ENCODE data around the gene CD274. TPM values are rescaled to one million over a fixed set of nuclear protein-coding genes. Genes with fewer than 3 reads are reported as not detected.
A peak's percentile ranks its signal among the peaks of the same experiment; 100 is the strongest.

CD274 gene
- total RNA-seq, 1 experiment from 2014 or later: 2.5 TPM

DNA sequence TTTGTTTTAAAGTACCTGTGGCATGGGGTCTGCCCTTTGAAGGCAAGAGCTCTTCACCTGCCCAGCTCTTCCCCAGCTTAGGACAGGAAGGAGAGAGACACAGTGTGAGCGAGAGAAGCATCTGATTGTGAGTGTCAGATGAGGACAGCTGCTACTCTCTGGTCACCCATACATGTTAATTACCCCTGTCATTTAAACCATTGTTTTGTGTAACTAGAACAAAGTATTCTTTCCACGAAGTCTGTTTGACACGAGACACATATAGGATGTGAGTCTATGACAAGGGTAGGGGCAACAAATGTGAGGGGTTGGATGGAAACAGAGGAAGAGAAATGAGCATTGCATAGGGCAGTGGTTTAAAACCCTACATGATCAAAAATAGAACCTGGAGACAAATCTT, 3.0 kb upstream of the CD274 start:
- POLR2A ChIA-PET: no interaction called here
- H3K27ac ChIP-seq (ENCODE audit: low read depth, low read length): no peak overlapping the region
- TF ChIP-seq EGR1 (IDR thresholded peaks at IDR 0.05; ENCODE audit: low read depth) (no peak), POLR2A (IDR thresholded peaks at IDR 0.05; ENCODE audit: borderline replicate concordance, extremely low read depth, insufficient read depth, insufficient read length) (no peak), POLR2AphosphoS5 (IDR thresholded peaks at IDR 0.05; ENCODE audit: low read depth, low read length) (no peak), EZH2 (IDR thresholded peaks at IDR 0.05) (no peak), EZH2phosphoT487 (IDR thresholded peaks at IDR 0.05; ENCODE audit: borderline replicate concordance) (no peak), YY1 (IDR thresholded peaks at IDR 0.05; ENCODE audit: extremely low read depth, insufficient replicate concordance, low read depth, low read length) (no peak), SP1 (IDR thresholded peaks at IDR 0.05; ENCODE audit: low read depth) (no peak)
- TF ChIP-seq, protein P1, sequence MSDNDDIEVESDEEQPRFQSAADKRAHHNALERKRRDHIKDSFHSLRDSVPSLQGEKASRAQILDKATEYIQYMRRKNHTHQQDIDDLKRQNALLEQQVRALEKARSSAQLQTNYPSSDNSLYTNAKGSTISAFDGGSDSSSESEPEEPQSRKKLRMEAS (IDR thresholded peaks at IDR 0.05): no peak
- RAD21 ChIA-PET (ENCODE audit: low non-redundant PET in 1 of 2, low total read pairs in 2 of 2, uncharacterized antibody in 2 of 2, unreplicated experiment in 2 of 2): no interaction called here
- CTCF ChIA-PET: no interaction called here
- H3K9me2 ChIP-seq (ENCODE audit: insufficient read depth): no peaks in the 10 kb centered on the region
- no peak for ATAC-seq
- H2AFZ ChIP-seq (ENCODE audit: low read depth, low read length, poor library complexity, severe bottlenecking): no peak overlapping the region
- no peaks in the 10 kb centered on the region for H3K79me2 ChIP-seq (ENCODE audit: insufficient read depth, low read length)
- H3K27me3 ChIP-seq (ENCODE audit: insufficient read depth, low read length): no peaks in the 10 kb centered on the region
- no peak overlapping the region for H3K4me3 ChIP-seq (replicated peaks in 1 of 2; ENCODE audit: low read depth in 1 of 2, low read length in 2 of 2)
- H3K4me1 ChIP-seq (ENCODE audit: control insufficient read depth in 1 of 2, insufficient read depth in 2 of 2, low read length in 2 of 2): peaks cover 7 to 30% of the 10 kb centered on the region in 2 experiments
- no peak for DNase-seq (ENCODE audit: low read depth, low spot score)
- no peak overlapping the region for H3K9ac ChIP-seq (ENCODE audit: low read length)
- BruUV-seq (replicated peaks): no TSS peak
- peak overlapping the region; percentile 40 for H3K4me2 ChIP-seq (ENCODE audit: low read length)
- intact Hi-C loops (cut with micrococcal nuclease): loop anchor here (10.0 kb wide), 1 partner anchor 843 kb away; no protein-coding TSS in a partner anchor
- no peaks in the 10 kb centered on the region for H4K20me1 ChIP-seq (ENCODE audit: insufficient read depth)
- no peaks in the 10 kb centered on the region for H3K36me3 ChIP-seq (ENCODE audit: control insufficient read depth in 1 of 2, insufficient read depth in 2 of 2, low read length in 2 of 2)
- H3K9me3 ChIP-seq (ENCODE audit: control insufficient read depth in 1 of 2, insufficient read depth in 1 of 2, low read depth in 1 of 2, low read length in 2 of 2): no peaks in the 10 kb centered on the region

DNA sequence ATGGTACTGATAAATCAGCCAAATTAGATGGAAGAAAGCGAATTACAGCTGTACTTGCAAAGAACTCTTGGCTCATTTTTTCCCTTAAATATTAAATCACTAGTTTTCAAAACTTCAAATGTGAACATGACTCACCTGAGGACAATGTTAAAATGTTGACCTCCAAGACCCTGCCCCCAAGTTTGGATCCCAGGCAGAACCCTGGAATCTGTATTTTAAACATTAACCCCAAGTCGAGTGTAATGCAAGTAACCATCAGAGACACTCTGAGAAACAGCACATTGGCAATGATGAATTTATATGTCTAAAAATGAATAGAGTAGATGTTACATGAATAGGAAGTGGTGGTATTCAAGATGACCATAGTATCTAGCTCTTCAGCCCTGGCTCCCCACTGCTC, 2.3 kb upstream of the CD274 start:
- Histone ChIP-seq H3K79me2 (ENCODE audit: insufficient read depth, low read length) (no peaks in the 10 kb centered on the region), H3K27me3 (ENCODE audit: insufficient read depth, low read length) (no peaks in the 10 kb centered on the region), H3K27ac (ENCODE audit: low read depth, low read length) (no peak overlapping the region), H3K9me2 (ENCODE audit: insufficient read depth) (no peaks in the 10 kb centered on the region), H3K4me1 (ENCODE audit: control insufficient read depth in 1 of 2, insufficient read depth in 2 of 2, low read length in 2 of 2) (peaks cover 7 to 30% of the 10 kb centered on the region in 2 experiments), H4K20me1 (ENCODE audit: insufficient read depth) (no peaks in the 10 kb centered on the region), H3K9ac (ENCODE audit: low read length) (no peak overlapping the region), H2AFZ (ENCODE audit: low read depth, low read length, poor library complexity, severe bottlenecking) (no peak overlapping the region), H3K36me3 (ENCODE audit: control insufficient read depth in 1 of 2, insufficient read depth in 2 of 2, low read length in 2 of 2) (no peaks in the 10 kb centered on the region), H3K4me3 (replicated peaks in 1 of 2; ENCODE audit: low read depth in 1 of 2, low read length in 2 of 2) (no peak overlapping the region), H3K4me2 (ENCODE audit: low read length) (no peak overlapping the region), H3K9me3 (ENCODE audit: control insufficient read depth in 1 of 2, insufficient read depth in 1 of 2, low read depth in 1 of 2, low read length in 2 of 2) (no peaks in the 10 kb centered on the region)
- DNase-seq (ENCODE audit: low read depth, low spot score) (no peak), ATAC-seq (no peak)
- no TSS peak for BruUV-seq (replicated peaks)
- ChIA-PET POLR2A (no interaction called here), CTCF (no interaction called here), RAD21 (ENCODE audit: low non-redundant PET in 1 of 2, low total read pairs in 2 of 2, uncharacterized antibody in 2 of 2, unreplicated experiment in 2 of 2) (no interaction called here)
- intact Hi-C loops (cut with micrococcal nuclease): loop anchor here (10.0 kb wide), 1 partner anchor 843 kb away; no protein-coding TSS in a partner anchor
- TF ChIP-seq, protein P1 (IDR thresholded peaks at IDR 0.05): no peak
- TF ChIP-seq FOSL1 (IDR thresholded peaks at IDR 0.05; ENCODE audit: low read depth) (no peak), YY1 (IDR thresholded peaks at IDR 0.05; ENCODE audit: extremely low read depth, insufficient replicate concordance, low read depth, low read length) (no peak), EZH2 (IDR thresholded peaks at IDR 0.05) (no peak), RAD21 (IDR thresholded peaks at IDR 0.05; ENCODE audit: low read depth) (no peak), POLR2AphosphoS5 (IDR thresholded peaks at IDR 0.05; ENCODE audit: low read depth, low read length) (no peak), ZFX (IDR thresholded peaks at IDR 0.05) (no peak), REST (IDR thresholded peaks at IDR 0.05; ENCODE audit: low read depth) (no peak), SP1 (IDR thresholded peaks at IDR 0.05; ENCODE audit: low read depth) (no peak), ZNF274 (IDR thresholded peaks at IDR 0.05; ENCODE audit: low read depth, low read length) (no peak)
- TF ChIP-seq, protein P2, sequence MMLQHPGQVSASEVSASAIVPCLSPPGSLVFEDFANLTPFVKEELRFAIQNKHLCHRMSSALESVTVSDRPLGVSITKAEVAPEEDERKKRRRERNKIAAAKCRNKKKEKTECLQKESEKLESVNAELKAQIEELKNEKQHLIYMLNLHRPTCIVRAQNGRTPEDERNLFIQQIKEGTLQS (IDR thresholded peaks at IDR 0.05): no peak
